Stimulated activated naive CD8-positive, alpha-beta T cell treated with anti-CD3 and anti-CD28 coated beads, Interleukin-15, Interleukin-2, amounts not matched to agents 100 ng/mL and 50 ng/mL, for 24 hours (primary cell): ENCODE results near the gene TBC1D5.
A peak's percentile ranks its signal among the peaks of the same experiment; 100 is the strongest.

ENCODE experiments used
- H3K27ac Mint-ChIP-seq: one replicate; pipeline ENCODE4 v1.8.0; 2021; ENCODE audit warnings: mild to moderate bottlenecking, mixed read lengths
- H3K27me3 Mint-ChIP-seq: one replicate; pipeline ENCODE4 v1.8.0; 2021; ENCODE audit warnings: mixed read lengths
- H3K36me3 Mint-ChIP-seq: one replicate; pipeline ENCODE4 v1.8.0; 2021; ENCODE audit warnings: low read depth, mixed read lengths
- H3K4me1 Mint-ChIP-seq: one replicate; pipeline ENCODE4 v1.8.0; 2021; ENCODE audit warnings: low read depth, mixed read lengths
- H3K4me3 Mint-ChIP-seq: one replicate; pipeline ENCODE4 v1.8.0; 2021; ENCODE audit warnings: mild to moderate bottlenecking, mixed read lengths
- H3K9me3 Mint-ChIP-seq: one replicate; pipeline ENCODE4 v1.8.0; 2021; ENCODE audit warnings: mixed read lengths

TBC1D5 gene

GRCh38 chr3:17213102-17213501 is 529.3 kb downstream of the TBC1D5 start:
- Mint-ChIP-seq H3K27ac (no peak overlapping the region), H3K4me1 (no peaks in the 10 kb centered on the region), H3K9me3 (no peaks in the 10 kb centered on the region), H3K4me3 (no peak overlapping the region), H3K36me3 (peaks cover 31% of the 10 kb centered on the region), H3K27me3 (no peaks in the 10 kb centered on the region)

- Mint-ChIP-seq H3K27me3 (no peaks in the 10 kb centered on the region), H3K4me3 (no peak overlapping the region), H3K9me3 (peaks cover 14% of the 10 kb centered on the region), H3K4me1 (no peaks in the 10 kb centered on the region), H3K36me3 (peaks cover 71% of the 10 kb centered on the region), H3K27ac (no peak overlapping the region)
These were observed 534.5 kb downstream of the TBC1D5 start for GRCh38 chr3:17207979-17208378.

GRCh38 chr3:17207019-17207418 is 535.4 kb downstream of the TBC1D5 start:
- Mint-ChIP-seq H3K4me1 (no peaks in the 10 kb centered on the region), H3K27me3 (no peaks in the 10 kb centered on the region), H3K9me3 (peaks cover 19% of the 10 kb centered on the region), H3K36me3 (peaks cover 78% of the 10 kb centered on the region), H3K27ac (no peak overlapping the region), H3K4me3 (no peak overlapping the region)

GRCh38 chr3:17204049-17204650 is 538.3 kb downstream of the TBC1D5 start:
- Mint-ChIP-seq H3K9me3 (peaks cover 24% of the 10 kb centered on the region), H3K27ac (no peak overlapping the region), H3K36me3 (peaks cover 76% of the 10 kb centered on the region), H3K27me3 (no peaks in the 10 kb centered on the region), H3K4me3 (no peak overlapping the region), H3K4me1 (no peaks in the 10 kb centered on the region)

GRCh38 chr3:17201538-17201937 is 540.9 kb downstream of the TBC1D5 start:
- Mint-ChIP-seq H3K9me3 (peaks cover 24% of the 10 kb centered on the region), H3K27me3 (no peaks in the 10 kb centered on the region), H3K4me3 (no peak overlapping the region), H3K4me1 (no peaks in the 10 kb centered on the region), H3K27ac (no peak overlapping the region), H3K36me3 (peaks cover 65% of the 10 kb centered on the region)

GRCh38 chr3:17195856-17196604 is 546.4 kb downstream of the TBC1D5 start:
- Mint-ChIP-seq H3K36me3 (peaks cover 13% of the 10 kb centered on the region), H3K4me1 (peaks cover 11% of the 10 kb centered on the region), H3K27ac (no peak overlapping the region), H3K4me3 (no peak overlapping the region), H3K27me3 (no peaks in the 10 kb centered on the region), H3K9me3 (no peaks in the 10 kb centered on the region)

GRCh38 chr3:17195192-17195611 is 547.2 kb downstream of the TBC1D5 start:
- Mint-ChIP-seq H3K27ac (no peak overlapping the region), H3K4me1 (peaks cover 19% of the 10 kb centered on the region), H3K27me3 (no peaks in the 10 kb centered on the region), H3K9me3 (no peaks in the 10 kb centered on the region), H3K4me3 (no peak overlapping the region), H3K36me3 (peaks cover 14% of the 10 kb centered on the region)

- Mint-ChIP-seq H3K9me3 (no peaks in the 10 kb centered on the region), H3K27me3 (no peaks in the 10 kb centered on the region), H3K4me3 (no peak overlapping the region), H3K4me1 (peaks cover 21% of the 10 kb centered on the region), H3K27ac (no peak overlapping the region), H3K36me3 (peaks cover 10% of the 10 kb centered on the region)
These were observed 548.3 kb downstream of the TBC1D5 start for GRCh38 chr3:17194116-17194515.

GRCh38 chr3:17192995-17193394 is 549.4 kb downstream of the TBC1D5 start:
- no peak overlapping the region for H3K4me3 Mint-ChIP-seq
- peaks cover 10% of the 10 kb centered on the region for H3K36me3 Mint-ChIP-seq
- peaks cover 21% of the 10 kb centered on the region for H3K4me1 Mint-ChIP-seq
- H3K27me3 Mint-ChIP-seq, result no peaks in the 10 kb centered on the region
- H3K27ac Mint-ChIP-seq, result no peak overlapping the region
- H3K9me3 Mint-ChIP-seq, result no peaks in the 10 kb centered on the region

- Mint-ChIP-seq H3K4me3 (no peak overlapping the region), H3K36me3 (peaks cover 10% of the 10 kb centered on the region), H3K9me3 (no peaks in the 10 kb centered on the region), H3K4me1 (peaks cover 21% of the 10 kb centered on the region), H3K27me3 (no peaks in the 10 kb centered on the region), H3K27ac (peak overlapping the region; percentile 19)
These were observed 551.9 kb downstream of the TBC1D5 start for GRCh38 chr3:17190353-17191078.

GRCh38 chr3:17188378-17188777 is 554.1 kb downstream of the TBC1D5 start:
- no peak overlapping the region for H3K4me3 Mint-ChIP-seq
- H3K36me3 Mint-ChIP-seq, result peaks cover 14% of the 10 kb centered on the region
- H3K9me3 Mint-ChIP-seq, result no peaks in the 10 kb centered on the region
- peaks cover 29% of the 10 kb centered on the region for H3K4me1 Mint-ChIP-seq
- H3K27ac Mint-ChIP-seq, result no peak overlapping the region
- no peaks in the 10 kb centered on the region for H3K27me3 Mint-ChIP-seq

- H3K27ac Mint-ChIP-seq, result no peak overlapping the region
- H3K36me3 Mint-ChIP-seq, result peaks cover 20% of the 10 kb centered on the region
- no peaks in the 10 kb centered on the region for H3K9me3 Mint-ChIP-seq
- H3K4me1 Mint-ChIP-seq, result peaks cover 36% of the 10 kb centered on the region
- no peak overlapping the region for H3K4me3 Mint-ChIP-seq
- H3K27me3 Mint-ChIP-seq, result no peaks in the 10 kb centered on the region
These were observed 554.7 kb downstream of the TBC1D5 start for GRCh38 chr3:17187589-17188184.

- Mint-ChIP-seq H3K9me3 (no peaks in the 10 kb centered on the region), H3K4me1 (peaks cover 50% of the 10 kb centered on the region), H3K27ac (no peak overlapping the region), H3K4me3 (no peak overlapping the region), H3K27me3 (peaks cover 3% of the 10 kb centered on the region), H3K36me3 (peaks cover 16% of the 10 kb centered on the region)
These were observed 558.4 kb downstream of the TBC1D5 start for GRCh38 chr3:17183951-17184550.

- peaks cover 50% of the 10 kb centered on the region for H3K4me1 Mint-ChIP-seq
- peak overlapping the region; percentile 43 for H3K4me3 Mint-ChIP-seq
- H3K36me3 Mint-ChIP-seq, result peaks cover 19% of the 10 kb centered on the region
- peaks cover 3% of the 10 kb centered on the region for H3K27me3 Mint-ChIP-seq
- H3K9me3 Mint-ChIP-seq, result no peaks in the 10 kb centered on the region
- H3K27ac Mint-ChIP-seq, result no peak overlapping the region
These were observed 560.3 kb downstream of the TBC1D5 start for GRCh38 chr3:17182166-17182565.
